Ovary (tissue), 3 donors: ENCODE results near the gene ALDOA.

Experiments used
- CTCF ChIP-seq, 3 donors: fragments of 450-650 bp in 2 of 3; fragments of 200-600 bp in 1 of 3; IDR thresholded peaks; one replicate each; pipeline versions ENCODE4 v1.5.1 to v1.8.0; 2016 to 2022; ENCODE audit warnings: antibody characterized with exemption in 3 of 3, mild to moderate bottlenecking in 1 of 3
- EP300 ChIP-seq: sonication (generic); formaldehyde crosslinking; IDR thresholded peaks from one replicate; pipeline ENCODE4 v1.6.1; 2017; ENCODE audit warnings: antibody characterized with exemption
- POLR2A ChIP-seq: fragments of 450-650 bp; IDR thresholded peaks from one replicate; pipeline ENCODE4 v1.6.1; 2017; ENCODE audit warnings: antibody characterized with exemption, mild to moderate bottlenecking, moderate library complexity
- donor health status: DM: no; HTN: no; CAD: no.

GRCh38 chr16:30065943-30066760, 592 bp downstream of the ALDOA start:
- peak in 1 of 3 donors; percentile 29 for TF ChIP-seq CTCF (IDR thresholded peaks at IDR 0.05)
- no peak for TF ChIP-seq POLR2A
- TF ChIP-seq EP300: no peak
